ENCODE results near the gene PPP1R2C.

DNA sequence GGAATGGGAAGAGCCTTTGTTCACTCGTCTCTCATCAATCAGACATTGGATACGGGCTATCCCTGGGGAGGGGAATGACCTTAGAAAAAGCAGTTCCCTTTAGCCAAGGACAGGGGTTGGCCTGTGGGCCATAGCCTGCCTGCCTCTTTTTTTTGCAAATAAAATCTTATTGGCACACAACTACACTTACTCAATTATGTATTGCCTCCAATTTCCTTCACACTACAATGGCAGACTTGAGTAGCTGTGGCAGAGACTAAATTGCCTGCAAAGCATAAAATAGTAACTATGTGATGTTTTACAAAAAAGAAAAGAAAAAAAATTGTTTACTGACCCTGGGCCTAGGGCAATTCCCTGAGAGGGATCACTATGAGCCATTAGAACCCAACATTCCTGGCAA lies 23.4 kb downstream of the PPP1R2C start:
- TF ChIP-seq, protein P1, sequence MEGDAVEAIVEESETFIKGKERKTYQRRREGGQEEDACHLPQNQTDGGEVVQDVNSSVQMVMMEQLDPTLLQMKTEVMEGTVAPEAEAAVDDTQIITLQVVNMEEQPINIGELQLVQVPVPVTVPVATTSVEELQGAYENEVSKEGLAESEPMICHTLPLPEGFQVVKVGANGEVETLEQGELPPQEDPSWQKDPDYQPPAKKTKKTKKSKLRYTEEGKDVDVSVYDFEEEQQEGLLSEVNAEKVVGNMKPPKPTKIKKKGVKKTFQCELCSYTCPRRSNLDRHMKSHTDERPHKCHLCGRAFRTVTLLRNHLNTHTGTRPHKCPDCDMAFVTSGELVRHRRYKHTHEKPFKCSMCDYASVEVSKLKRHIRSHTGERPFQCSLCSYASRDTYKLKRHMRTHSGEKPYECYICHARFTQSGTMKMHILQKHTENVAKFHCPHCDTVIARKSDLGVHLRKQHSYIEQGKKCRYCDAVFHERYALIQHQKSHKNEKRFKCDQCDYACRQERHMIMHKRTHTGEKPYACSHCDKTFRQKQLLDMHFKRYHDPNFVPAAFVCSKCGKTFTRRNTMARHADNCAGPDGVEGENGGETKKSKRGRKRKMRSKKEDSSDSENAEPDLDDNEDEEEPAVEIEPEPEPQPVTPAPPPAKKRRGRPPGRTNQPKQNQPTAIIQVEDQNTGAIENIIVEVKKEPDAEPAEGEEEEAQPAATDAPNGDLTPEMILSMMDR (IDR thresholded peaks at IDR 0.05), result no peak
- no peak for TF ChIP-seq POLR2A (IDR thresholded peaks at IDR 0.05)
